Right renal pelvis (tissue), 4 donors: ENCODE results near the gene TRIM49B. TPM values are rescaled to one million over a fixed set of nuclear protein-coding genes. Genes with fewer than 3 reads are reported as not detected.
"Not testable (repeated sequence)": the region's sequence is repeated elsewhere in the genome, so short reads cannot be mapped to it uniquely, and the experiment has no call there.

Source experiments
- DNase-seq, 4 donors: peaks; one replicate each; pipeline ENCODE4 v3.0.0-alpha.2; 2013; ENCODE audit warnings: low read depth in 4 of 4, low spot score in 3 of 4, missing footprints in 1 of 4
- polyA plus RNA-seq, 4 donors: library from polyadenylated mRNA; unstranded; fragments of 120-200 nt; gene quantifications; one replicate each; pipeline ENCODE4 v1.2.1, GENCODE V29; 2013; ENCODE audit not compliant: insufficient read length in 4 of 4

The TRIM49B gene, protein sequence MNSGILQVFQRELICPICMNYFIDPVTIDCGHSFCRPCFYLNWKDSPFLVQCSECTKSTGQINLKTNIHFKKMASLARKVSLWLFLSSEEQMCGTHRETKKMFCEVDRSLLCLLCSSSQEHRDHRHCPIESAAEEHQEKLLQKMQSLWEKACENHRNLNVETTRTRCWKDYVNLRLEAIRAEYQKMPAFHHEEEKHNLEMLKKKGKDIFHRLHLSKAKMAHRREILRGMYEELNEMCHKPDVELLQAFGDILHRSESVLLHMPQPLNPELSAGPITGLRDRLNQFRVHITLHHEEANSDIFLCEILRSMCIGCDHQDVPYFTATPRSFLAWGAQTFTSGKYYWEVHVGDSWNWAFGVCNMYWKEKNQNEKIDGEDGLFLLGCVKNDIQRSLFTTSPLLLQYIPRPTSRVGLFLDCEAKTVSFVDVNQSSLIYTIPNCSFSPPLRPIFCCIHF
- not detected for polyA plus RNA-seq

DNA sequence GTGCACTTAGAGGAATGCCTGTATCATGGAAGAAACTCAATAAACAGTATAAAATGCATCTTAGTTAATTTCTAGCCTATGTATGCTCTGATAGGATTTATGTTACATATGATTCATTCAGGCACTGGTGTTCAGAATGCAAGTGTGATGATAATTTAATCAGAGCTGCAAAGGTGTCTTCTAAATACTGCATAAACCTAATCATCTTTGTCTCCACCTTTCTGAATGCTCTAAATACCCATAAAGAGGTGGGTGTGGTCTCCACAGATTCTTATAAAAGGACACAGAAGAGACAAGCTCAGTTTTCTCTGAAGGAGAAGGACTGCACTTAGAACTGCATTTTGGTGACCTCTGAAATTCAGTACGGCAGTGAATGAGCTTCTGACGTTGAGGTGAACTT lies at the start of gene TRIM49B:
TRIM49B (plus strand) TSS at position 301 of the 400 bp plus-strand sequence. CDS start 2,777 bp downstream, outside the sequence.
- DNase-seq, result not testable (repeated sequence)

DNA sequence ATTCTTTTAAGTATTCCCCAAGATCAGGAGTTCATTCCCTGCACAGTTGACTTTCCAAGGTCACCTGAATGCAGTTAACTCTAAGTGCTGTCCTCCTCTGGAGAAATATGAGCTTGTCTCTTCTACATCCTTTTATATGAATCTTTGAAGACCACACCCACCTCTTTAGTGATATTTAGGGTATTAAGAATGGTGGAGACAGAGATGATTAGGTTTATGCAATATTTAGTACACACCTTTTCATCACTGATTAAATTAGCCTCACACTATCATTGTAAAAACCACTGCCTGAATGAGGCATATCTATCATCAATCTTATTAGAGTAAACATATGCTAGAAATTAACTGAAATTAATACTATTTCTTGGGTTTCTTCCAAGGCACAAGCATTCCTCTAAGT lies 44.8 kb upstream of the TRIM49B start, which contains the start of gene TRIM51G:
TRIM51G (minus strand) TSS at position 101 of the 400 bp plus-strand sequence. CDS start 2,190 bp downstream, outside the sequence.
- not testable (repeated sequence) for DNase-seq

DNA sequence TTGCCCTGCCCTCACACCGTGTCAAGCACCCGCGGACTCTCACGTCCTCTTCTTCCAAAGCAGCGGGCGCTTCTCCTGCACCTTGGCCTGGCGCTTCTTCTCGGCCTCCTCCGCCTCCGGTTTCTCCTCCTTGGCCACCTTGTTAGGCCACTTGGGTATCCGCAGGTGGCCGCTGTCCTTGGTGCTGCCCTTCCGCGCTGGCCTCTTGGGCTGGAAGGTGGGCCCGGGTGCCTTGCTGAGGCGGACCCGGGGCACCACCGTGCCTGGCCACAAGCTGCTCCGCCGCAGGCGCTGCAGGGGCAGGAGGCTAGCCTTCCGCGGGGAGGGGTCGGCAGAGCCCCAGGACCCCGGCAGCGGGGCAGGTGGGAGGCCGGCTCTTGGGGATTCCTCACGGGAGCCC lies 19.6 kb downstream of the TRIM49B start:
- not testable (repeated sequence) for DNase-seq

DNA sequence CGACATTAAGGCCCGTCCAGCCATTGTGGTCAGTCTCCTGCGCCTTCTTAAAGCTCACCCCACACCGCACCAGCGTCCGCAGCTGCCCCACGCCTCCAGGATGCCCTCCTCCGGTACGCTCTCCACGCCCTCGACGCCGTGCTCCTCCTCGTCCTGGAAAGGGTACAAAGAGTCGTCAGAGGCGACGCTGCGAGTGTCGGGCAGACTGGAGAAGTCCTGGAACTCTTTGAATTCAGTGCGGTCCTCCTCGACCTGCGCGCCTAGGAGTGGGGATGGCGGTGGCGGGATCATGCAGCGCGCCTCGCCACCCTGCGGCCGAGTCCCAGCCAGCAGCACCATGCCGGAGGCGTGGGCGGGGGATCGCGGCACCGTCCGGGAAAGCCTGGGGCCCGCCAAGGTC lies 21.2 kb downstream of the TRIM49B start:
- not testable (repeated sequence) for DNase-seq

DNA sequence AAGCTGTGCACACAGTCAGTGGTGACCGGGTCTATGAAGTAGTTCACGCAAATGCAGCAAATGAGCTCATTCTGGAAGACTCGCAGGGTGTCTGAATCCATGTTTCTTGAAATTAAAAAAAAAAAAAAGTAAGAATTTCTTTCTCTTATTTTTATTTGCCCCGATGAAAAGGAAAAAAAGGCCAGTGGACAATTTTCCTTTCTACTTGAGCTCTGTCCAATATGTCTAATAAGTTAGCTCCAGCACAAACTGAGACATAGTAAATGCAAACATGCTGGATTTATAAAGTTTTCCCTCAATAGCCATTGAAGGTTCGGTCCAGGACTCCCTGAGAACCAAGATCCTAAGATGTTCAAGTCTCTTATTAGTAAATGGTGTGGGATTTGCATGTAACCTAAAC lies 30.4 kb downstream of the TRIM49B start, which contains the start of gene TRIM64C:
TRIM64C (minus strand) TSS at position 101 of the 400 bp plus-strand sequence; CDS start at position 101, 0 bp downstream.
- DNase-seq, result not testable (repeated sequence)

DNA sequence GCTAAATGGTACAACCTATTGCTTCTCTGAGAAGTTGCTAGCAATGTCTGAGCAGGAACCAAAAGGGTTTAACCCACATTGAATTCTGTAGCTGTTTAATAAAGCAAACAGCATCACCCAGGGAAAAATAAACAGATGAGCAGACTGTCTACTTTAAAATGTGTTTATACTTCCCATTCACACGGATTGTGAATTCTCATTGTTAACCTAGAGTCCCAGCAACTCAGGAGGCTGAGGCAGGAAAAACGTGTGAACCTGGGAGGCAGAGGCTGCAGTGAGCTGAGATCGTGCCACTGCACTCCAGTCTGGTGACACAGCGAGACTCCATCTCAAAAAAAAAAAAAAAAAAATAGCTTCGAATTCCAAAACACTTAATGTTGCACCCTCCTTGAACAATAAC lies 41.3 kb downstream of the TRIM49B start:
- not testable (repeated sequence) for DNase-seq

Other genes starting within 250 kb of the TRIM49B start
- gene TRIM51G, start 44.9 kb upstream of the TRIM49B start, polyA plus RNA-seq, result not detected
- gene TRIM64C, start 30.3 kb downstream of the TRIM49B start, polyA plus RNA-seq, result not detected
- gene FOLH1, start 179.8 kb downstream of the TRIM49B start, polyA plus RNA-seq, result 10 to 100 TPM; 15.7 to 27.1 (median 19.8) TPM